Tibial artery (tissue), 4 donors: ENCODE data around the gene MAGEB2.

Experiments used
- DNase-seq, 2 donors: peaks; one replicate each; pipeline ENCODE4 v3.0.0-alpha.2; 2019
- H3K27ac ChIP-seq, 2 donors: fragments of 200-600 bp; sonication (generic) in 1 of 2; 1 replicate in 1 of 2; 2 replicates in 1 of 2; pipeline ENCODE4 v1.5.1; 2018 to 2019; ENCODE audit warnings: mild to moderate bottlenecking in 1 of 2
- H3K27me3 ChIP-seq, 2 donors: fragments of 200-600 bp; sonication (generic) in 1 of 2; one replicate each; pipeline versions ENCODE4 v1.5.1 to v1.6.0; 2016 to 2019
- H3K36me3 ChIP-seq, 3 donors: fragments of 200-600 bp; sonication (generic) in 2 of 3; one replicate each; pipeline ENCODE4 v1.5.1; 2016 to 2019; ENCODE audit warnings: mild to moderate bottlenecking in 2 of 3
- H3K4me1 ChIP-seq, 4 donors: fragments of 200-600 bp; sonication (generic) in 2 of 4; 1 replicate in 3 of 4; 2 replicates in 1 of 4; pipeline ENCODE4 v1.5.1; 2016 to 2019
- H3K4me3 ChIP-seq, 2 donors: fragments of 200-600 bp; sonication (generic) in 1 of 2; 1 replicate in 1 of 2; 2 replicates in 1 of 2; pipeline ENCODE4 v1.5.1; 2018 to 2019; ENCODE audit warnings: mild to moderate bottlenecking in 2 of 2
- H3K9me3 ChIP-seq, 3 donors: fragments of 200-600 bp; sonication (generic) in 1 of 3; one replicate each; pipeline ENCODE4 v1.5.1; 2016 to 2019
- intact Hi-C: fragments of 100-400 bp; cut with DNase I; formaldehyde crosslinking; loops from one replicate; pipeline ENCODE4 v1.15.0; 2023; ENCODE audit warnings: low total_unique reads
- TF ChIP-seq, protein P1 (sequence below), 2 experiments: fragments of 200-600 bp in 1 of 2; fragments of 450-650 bp in 1 of 2; IDR thresholded peaks; one replicate each; pipeline ENCODE4 v1.5.1; 2017 to 2019; ENCODE audit warnings: antibody characterized with exemption in 2 of 2, mild to moderate bottlenecking in 1 of 2, moderate library complexity in 1 of 2

Gene MAGEB2

DNA sequence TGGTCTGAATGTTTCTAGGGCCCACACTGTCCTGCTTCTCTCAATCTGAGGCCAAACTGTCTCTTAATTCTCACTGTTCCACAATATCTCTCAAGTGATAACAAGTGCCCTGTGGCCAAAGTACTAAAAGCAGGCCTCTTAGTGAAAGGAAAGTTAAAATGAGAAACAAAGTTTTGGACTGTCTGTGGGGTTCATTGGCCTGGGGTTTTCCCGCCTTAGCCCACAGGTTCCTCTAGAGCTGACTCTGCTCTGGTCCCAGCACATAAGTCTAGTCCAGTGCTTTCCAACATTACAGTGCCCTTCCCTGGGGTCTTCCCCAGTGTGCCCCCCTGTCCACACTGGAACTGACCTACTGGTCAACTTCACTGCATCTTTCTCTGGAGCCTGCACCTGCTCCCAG lies 37.9 kb downstream of the MAGEB2 start:
- Histone ChIP-seq H3K27ac (no peak overlapping the region), H3K9me3 (peaks cover 0 to 4% (median 0%) of the 10 kb centered on the region in 3 donors), H3K4me1 (no peaks in the 10 kb centered on the region), H3K4me3 (no peak overlapping the region), H3K27me3 (no peaks in the 10 kb centered on the region), H3K36me3 (no peaks in the 10 kb centered on the region)
- no peak for DNase-seq
- intact Hi-C loops = no loop called here
- TF ChIP-seq, protein P1, sequence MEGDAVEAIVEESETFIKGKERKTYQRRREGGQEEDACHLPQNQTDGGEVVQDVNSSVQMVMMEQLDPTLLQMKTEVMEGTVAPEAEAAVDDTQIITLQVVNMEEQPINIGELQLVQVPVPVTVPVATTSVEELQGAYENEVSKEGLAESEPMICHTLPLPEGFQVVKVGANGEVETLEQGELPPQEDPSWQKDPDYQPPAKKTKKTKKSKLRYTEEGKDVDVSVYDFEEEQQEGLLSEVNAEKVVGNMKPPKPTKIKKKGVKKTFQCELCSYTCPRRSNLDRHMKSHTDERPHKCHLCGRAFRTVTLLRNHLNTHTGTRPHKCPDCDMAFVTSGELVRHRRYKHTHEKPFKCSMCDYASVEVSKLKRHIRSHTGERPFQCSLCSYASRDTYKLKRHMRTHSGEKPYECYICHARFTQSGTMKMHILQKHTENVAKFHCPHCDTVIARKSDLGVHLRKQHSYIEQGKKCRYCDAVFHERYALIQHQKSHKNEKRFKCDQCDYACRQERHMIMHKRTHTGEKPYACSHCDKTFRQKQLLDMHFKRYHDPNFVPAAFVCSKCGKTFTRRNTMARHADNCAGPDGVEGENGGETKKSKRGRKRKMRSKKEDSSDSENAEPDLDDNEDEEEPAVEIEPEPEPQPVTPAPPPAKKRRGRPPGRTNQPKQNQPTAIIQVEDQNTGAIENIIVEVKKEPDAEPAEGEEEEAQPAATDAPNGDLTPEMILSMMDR (IDR thresholded peaks at IDR 0.05) = no peak

DNA sequence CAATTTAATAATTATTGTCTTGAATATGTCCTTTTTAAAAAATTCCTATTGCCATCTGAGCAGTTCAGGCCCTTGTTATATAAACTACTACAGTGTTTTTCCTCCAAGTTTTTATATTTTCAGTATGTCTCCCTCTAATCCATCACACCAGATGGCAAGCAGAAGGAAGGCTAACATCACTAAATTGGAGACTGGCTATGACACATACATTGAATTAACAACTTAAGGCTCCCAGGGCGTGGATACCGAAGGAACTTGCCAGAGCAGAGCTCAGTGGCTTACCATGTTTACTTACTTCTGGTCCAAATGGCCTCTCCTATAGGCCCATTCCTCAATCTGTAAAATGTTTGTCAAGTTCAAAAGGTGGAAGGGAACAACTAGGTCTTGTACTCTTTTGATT lies 44.6 kb downstream of the MAGEB2 start:
- Histone ChIP-seq H3K27ac (no peak overlapping the region), H3K27me3 (no peaks in the 10 kb centered on the region), H3K36me3 (no peaks in the 10 kb centered on the region), H3K4me1 (no peaks in the 10 kb centered on the region), H3K4me3 (no peak overlapping the region), H3K9me3 (peaks cover 0 to 4% (median 0%) of the 10 kb centered on the region in 3 donors)
- TF ChIP-seq, protein P1 (IDR thresholded peaks at IDR 0.05) = no peak
- DNase-seq = no peak
- intact Hi-C loops = no loop called here

DNA sequence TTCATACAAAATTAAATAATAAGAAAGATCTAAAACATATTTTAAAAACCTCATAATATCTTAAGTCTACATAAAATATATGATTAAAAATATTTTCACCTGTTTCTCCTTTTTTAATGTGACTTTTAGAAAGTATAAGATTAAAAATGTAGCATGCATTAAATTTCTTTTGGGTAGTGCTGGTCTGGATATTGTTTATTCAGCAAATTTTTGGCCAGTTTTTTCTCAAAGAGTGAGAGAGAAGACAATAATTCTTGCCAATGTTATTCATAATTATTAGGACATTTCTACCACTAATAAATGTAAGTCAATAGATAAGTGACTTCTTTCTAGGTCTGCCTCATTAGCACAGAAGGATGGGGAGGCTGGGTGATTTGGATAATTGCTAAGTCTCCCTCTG lies 45.6 kb downstream of the MAGEB2 start:
- Histone ChIP-seq H3K4me3 (no peak overlapping the region), H3K9me3 (no peaks in the 10 kb centered on the region), H3K36me3 (no peaks in the 10 kb centered on the region), H3K27me3 (no peaks in the 10 kb centered on the region), H3K27ac (no peak overlapping the region), H3K4me1 (no peaks in the 10 kb centered on the region)
- TF ChIP-seq, protein P1 (IDR thresholded peaks at IDR 0.05) = no peak
- DNase-seq = no peak
- intact Hi-C loops = no loop called here

DNA sequence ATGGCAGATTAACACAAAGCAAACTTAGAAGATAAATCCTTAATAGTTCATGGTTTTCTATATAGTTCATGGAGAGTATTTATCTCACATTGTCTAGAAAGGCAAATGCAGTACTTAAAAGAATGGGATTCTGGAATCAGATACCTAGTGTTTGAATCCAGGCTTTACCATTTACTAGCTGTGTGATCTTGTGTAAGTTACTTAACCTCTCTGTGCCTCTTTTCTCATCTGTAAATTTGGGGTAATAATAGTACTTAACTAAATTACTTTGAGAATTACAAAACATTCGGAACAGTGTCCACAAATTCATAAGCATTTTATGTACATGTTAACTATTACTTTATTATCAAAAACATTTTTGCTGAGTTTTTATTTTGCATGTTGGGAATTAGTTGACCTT lies 47.4 kb downstream of the MAGEB2 start:
- no peak for DNase-seq
- Histone ChIP-seq H3K4me1 (no peaks in the 10 kb centered on the region), H3K27ac (no peak overlapping the region), H3K4me3 (no peak overlapping the region), H3K27me3 (no peaks in the 10 kb centered on the region), H3K36me3 (no peaks in the 10 kb centered on the region), H3K9me3 (no peaks in the 10 kb centered on the region)
- intact Hi-C loops = no loop called here
- TF ChIP-seq, protein P1 (IDR thresholded peaks at IDR 0.05) = no peak
